Measurements from ENCODE around the gene PRKCQ. TPM values are rescaled to one million over a fixed set of nuclear protein-coding genes. Genes with fewer than 3 reads are reported as not detected.

Gene PRKCQ
- polyA plus RNA-seq, 1 donor (not counting 4 experiments of a cell fraction or from before 2014, with no cell fraction given), result 7.5 TPM

DNA sequence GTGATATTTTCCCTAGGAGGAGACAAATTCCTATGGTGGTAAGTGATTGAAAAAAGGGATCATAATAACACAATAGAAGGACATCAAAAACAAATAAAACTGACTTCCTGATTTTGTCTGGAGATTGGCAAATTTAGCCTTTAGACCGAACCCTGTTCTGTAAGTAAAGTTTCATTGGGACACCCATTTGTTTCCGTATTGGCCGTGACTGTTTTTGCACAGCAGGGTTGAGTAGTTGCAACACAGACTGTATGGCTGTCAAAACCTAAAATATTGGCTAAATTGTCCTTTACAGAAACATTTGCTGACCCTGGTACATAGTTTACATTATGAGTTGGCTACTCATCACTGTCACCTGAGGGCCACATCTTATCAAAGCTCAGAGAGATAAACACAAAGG lies 168.6 kb downstream of the PRKCQ start:
- dilution Hi-C loops (cut with MboI; ENCODE audit: extremely low pct_ligation_motif_present, low sequenced_read_pairs), result no loop called here
- Histone ChIP-seq H3K9me3 (ENCODE audit: control insufficient read depth, low read depth, low read length) (no peaks in the 10 kb centered on the region), H3K4me2 (ENCODE audit: control insufficient read depth, extremely low read depth, insufficient read depth, low read depth, low read length) (no peak overlapping the region), H3K36me3 (ENCODE audit: control insufficient read depth in 2 of 2, extremely low read depth in 1 of 2, insufficient read depth in 2 of 2, low read length in 2 of 2) (no peaks in the 10 kb centered on the region), H3K27me3 (ENCODE audit: control insufficient read depth, extremely low read depth, insufficient read depth, low read length) (no peaks in the 10 kb centered on the region), H4K20me1 (ENCODE audit: control insufficient read depth, extremely low read depth, insufficient read depth, low read length) (no peaks in the 10 kb centered on the region), H3K79me2 (ENCODE audit: control insufficient read depth, insufficient read depth, low read length) (no peaks in the 10 kb centered on the region), H3K9ac (ENCODE audit: control insufficient read depth, extremely low read depth, insufficient read depth, low read length) (no peak overlapping the region), H3K9me1 (ENCODE audit: control insufficient read depth, extremely low read depth, insufficient read depth, low read length) (no peaks in the 10 kb centered on the region), H2AFZ (ENCODE audit: control insufficient read depth, low read length) (no peak overlapping the region), H3K4me3 (ENCODE audit: control insufficient read depth in 2 of 3, extremely low read depth in 1 of 3, insufficient read depth in 2 of 3, low read depth in 1 of 3, low read length in 3 of 3) (no peak overlapping the region), H3K4me1 (ENCODE audit: control insufficient read depth, extremely low read depth, insufficient read depth, low read length) (no peaks in the 10 kb centered on the region), H3K27ac (ENCODE audit: control insufficient read depth, insufficient read depth, low read length) (no peak overlapping the region)
- FAIRE-seq (no peak), DNase-seq (ENCODE audit: low read depth, low spot score) (no peak)
- TF ChIP-seq EZH2 (IDR thresholded peaks at IDR 0.05; ENCODE audit: low read length) (no peak), CTCF (optimal IDR thresholded peaks at IDR 0.05 in 1 of 3, IDR thresholded peaks at IDR 0.05 in 1 of 3, conservative IDR thresholded peaks at IDR 0.05 in 1 of 3; ENCODE audit: extremely low read depth in 1 of 3, insufficient read depth in 2 of 3, low read length in 3 of 3) (no peak)

DNA sequence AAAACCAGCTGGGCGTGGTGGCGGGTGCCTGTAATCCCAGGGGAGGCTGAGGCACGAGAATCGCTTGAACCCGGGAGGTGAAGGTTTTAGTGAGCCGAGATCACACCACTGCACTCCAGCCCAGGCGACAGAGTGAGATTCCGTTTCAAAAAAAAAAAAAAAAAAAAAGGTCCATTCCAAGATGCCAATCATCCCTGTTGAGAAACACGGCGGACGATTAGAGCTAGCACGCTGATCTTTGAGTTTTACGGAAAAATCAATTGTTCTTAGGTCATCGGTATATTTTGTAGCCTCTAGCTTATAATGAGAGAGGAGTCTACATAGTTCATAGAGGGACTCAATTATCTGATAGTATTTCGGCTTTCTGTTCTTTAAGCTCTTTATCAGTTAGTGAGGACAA lies 169.2 kb downstream of the PRKCQ start:
- dilution Hi-C loops (cut with MboI; ENCODE audit: extremely low pct_ligation_motif_present, low sequenced_read_pairs), result no loop called here
- no peak for DNase-seq (ENCODE audit: low read depth, low spot score)

More for the DNA sequence above, 169.2 kb downstream of the PRKCQ start:
- H3K9ac ChIP-seq (ENCODE audit: control insufficient read depth, extremely low read depth, insufficient read depth, low read length), result no peak overlapping the region
- no peaks in the 10 kb centered on the region for H3K27me3 ChIP-seq (ENCODE audit: control insufficient read depth, extremely low read depth, insufficient read depth, low read length)
- H3K36me3 ChIP-seq (ENCODE audit: control insufficient read depth in 2 of 2, extremely low read depth in 1 of 2, insufficient read depth in 2 of 2, low read length in 2 of 2), result no peaks in the 10 kb centered on the region
- no peak for TF ChIP-seq CTCF (optimal IDR thresholded peaks at IDR 0.05 in 1 of 3, IDR thresholded peaks at IDR 0.05 in 1 of 3, conservative IDR thresholded peaks at IDR 0.05 in 1 of 3; ENCODE audit: extremely low read depth in 1 of 3, insufficient read depth in 2 of 3, low read length in 3 of 3)
- TF ChIP-seq EZH2 (IDR thresholded peaks at IDR 0.05; ENCODE audit: low read length), result no peak
- no peaks in the 10 kb centered on the region for H3K9me3 ChIP-seq (ENCODE audit: control insufficient read depth, low read depth, low read length)
- H3K79me2 ChIP-seq (ENCODE audit: control insufficient read depth, insufficient read depth, low read length), result no peaks in the 10 kb centered on the region
- H3K4me1 ChIP-seq (ENCODE audit: control insufficient read depth, extremely low read depth, insufficient read depth, low read length), result no peaks in the 10 kb centered on the region
- no peaks in the 10 kb centered on the region for H4K20me1 ChIP-seq (ENCODE audit: control insufficient read depth, extremely low read depth, insufficient read depth, low read length)
- H3K4me3 ChIP-seq (ENCODE audit: control insufficient read depth in 2 of 3, extremely low read depth in 1 of 3, insufficient read depth in 2 of 3, low read depth in 1 of 3, low read length in 3 of 3), result no peak overlapping the region
- H2AFZ ChIP-seq (ENCODE audit: control insufficient read depth, low read length), result no peak overlapping the region
- FAIRE-seq, result no peak
- no peaks in the 10 kb centered on the region for H3K9me1 ChIP-seq (ENCODE audit: control insufficient read depth, extremely low read depth, insufficient read depth, low read length)
- no peak overlapping the region for H3K27ac ChIP-seq (ENCODE audit: control insufficient read depth, insufficient read depth, low read length)
- H3K4me2 ChIP-seq (ENCODE audit: control insufficient read depth, extremely low read depth, insufficient read depth, low read depth, low read length), result no peak overlapping the region

Data from keratinocyte (primary cell).